ENCODE results near the gene NKIRAS1.

- TF ChIP-seq, protein P1, sequence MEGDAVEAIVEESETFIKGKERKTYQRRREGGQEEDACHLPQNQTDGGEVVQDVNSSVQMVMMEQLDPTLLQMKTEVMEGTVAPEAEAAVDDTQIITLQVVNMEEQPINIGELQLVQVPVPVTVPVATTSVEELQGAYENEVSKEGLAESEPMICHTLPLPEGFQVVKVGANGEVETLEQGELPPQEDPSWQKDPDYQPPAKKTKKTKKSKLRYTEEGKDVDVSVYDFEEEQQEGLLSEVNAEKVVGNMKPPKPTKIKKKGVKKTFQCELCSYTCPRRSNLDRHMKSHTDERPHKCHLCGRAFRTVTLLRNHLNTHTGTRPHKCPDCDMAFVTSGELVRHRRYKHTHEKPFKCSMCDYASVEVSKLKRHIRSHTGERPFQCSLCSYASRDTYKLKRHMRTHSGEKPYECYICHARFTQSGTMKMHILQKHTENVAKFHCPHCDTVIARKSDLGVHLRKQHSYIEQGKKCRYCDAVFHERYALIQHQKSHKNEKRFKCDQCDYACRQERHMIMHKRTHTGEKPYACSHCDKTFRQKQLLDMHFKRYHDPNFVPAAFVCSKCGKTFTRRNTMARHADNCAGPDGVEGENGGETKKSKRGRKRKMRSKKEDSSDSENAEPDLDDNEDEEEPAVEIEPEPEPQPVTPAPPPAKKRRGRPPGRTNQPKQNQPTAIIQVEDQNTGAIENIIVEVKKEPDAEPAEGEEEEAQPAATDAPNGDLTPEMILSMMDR (conservative IDR thresholded peaks at IDR 0.05), result no peak
- TF ChIP-seq ZFX (IDR thresholded peaks at IDR 0.05), result 0 out of 2 replicates have a peak, but pooled peaks have one; percentile 21
Measured at GRCh38 chr3:23945913-23946687, 29.3 kb upstream of the NKIRAS1 start.

Measured in C4-2B (cell line).